ENCODE results near the gene CDH12.

Gene CDH12

DNA sequence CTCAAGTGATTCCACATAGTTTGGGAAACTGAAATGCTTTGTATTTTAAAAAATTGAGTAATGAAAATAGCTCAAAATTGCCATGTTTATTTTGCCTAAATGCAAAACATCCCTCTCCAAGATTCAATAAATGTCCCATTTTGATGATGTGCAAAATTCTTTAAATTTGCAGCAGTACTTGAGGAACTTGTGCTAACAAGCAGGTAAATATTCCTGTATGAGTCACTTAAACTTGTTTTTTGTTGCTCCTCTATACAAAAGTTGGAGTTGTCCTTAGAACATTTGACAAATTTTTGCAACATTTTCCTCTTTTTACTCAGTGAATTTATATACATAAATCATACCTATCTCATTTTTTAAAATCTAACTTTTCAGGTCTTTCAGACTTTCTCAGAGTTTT, 280.2 kb downstream of the CDH12 start:
- TF ChIP-seq, protein P1, sequence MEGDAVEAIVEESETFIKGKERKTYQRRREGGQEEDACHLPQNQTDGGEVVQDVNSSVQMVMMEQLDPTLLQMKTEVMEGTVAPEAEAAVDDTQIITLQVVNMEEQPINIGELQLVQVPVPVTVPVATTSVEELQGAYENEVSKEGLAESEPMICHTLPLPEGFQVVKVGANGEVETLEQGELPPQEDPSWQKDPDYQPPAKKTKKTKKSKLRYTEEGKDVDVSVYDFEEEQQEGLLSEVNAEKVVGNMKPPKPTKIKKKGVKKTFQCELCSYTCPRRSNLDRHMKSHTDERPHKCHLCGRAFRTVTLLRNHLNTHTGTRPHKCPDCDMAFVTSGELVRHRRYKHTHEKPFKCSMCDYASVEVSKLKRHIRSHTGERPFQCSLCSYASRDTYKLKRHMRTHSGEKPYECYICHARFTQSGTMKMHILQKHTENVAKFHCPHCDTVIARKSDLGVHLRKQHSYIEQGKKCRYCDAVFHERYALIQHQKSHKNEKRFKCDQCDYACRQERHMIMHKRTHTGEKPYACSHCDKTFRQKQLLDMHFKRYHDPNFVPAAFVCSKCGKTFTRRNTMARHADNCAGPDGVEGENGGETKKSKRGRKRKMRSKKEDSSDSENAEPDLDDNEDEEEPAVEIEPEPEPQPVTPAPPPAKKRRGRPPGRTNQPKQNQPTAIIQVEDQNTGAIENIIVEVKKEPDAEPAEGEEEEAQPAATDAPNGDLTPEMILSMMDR (IDR thresholded peaks at IDR 0.05; ENCODE audit: low read depth, low read length), result no peak
- no peaks in the 10 kb centered on the region for H3K27me3 ChIP-seq (ENCODE audit: insufficient read depth, low read depth, severe bottlenecking)
- no peak for DNase-seq
- no peak overlapping the region for H3K4me3 ChIP-seq (ENCODE audit: low read depth, low read length)
- no peaks in the 10 kb centered on the region for H3K36me3 ChIP-seq
- no peak overlapping the region for H3K27ac ChIP-seq
- H3K9me3 ChIP-seq (ENCODE audit: severe bottlenecking), result no peaks in the 10 kb centered on the region

DNA sequence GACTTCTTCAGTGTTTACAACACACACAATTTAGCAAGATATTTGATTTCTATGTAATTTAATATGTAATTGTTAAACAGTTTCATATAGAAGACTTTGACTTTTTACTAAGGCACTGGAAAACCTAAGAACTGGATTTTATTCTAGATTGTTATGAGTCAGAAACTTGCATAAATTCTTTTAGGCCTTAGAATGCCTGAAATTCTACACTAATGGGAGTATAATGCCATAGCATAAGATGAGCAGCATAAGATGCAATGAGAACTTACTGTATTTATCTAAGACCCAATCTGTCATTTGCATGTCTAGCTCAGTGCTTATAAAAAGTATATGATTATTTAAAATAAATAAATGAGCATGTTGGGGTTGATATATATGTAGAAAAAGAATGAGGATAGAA, 285.2 kb downstream of the CDH12 start:
- no peaks in the 10 kb centered on the region for H3K9me3 ChIP-seq (ENCODE audit: severe bottlenecking)
- TF ChIP-seq, protein P1 (IDR thresholded peaks at IDR 0.05; ENCODE audit: low read depth, low read length), result no peak
- no peak overlapping the region for H3K27ac ChIP-seq
- no peaks in the 10 kb centered on the region for H3K27me3 ChIP-seq (ENCODE audit: insufficient read depth, low read depth, severe bottlenecking)
- H3K4me3 ChIP-seq (ENCODE audit: low read depth, low read length), result no peak overlapping the region
- DNase-seq, result no peak
- H3K36me3 ChIP-seq, result no peaks in the 10 kb centered on the region

DNA sequence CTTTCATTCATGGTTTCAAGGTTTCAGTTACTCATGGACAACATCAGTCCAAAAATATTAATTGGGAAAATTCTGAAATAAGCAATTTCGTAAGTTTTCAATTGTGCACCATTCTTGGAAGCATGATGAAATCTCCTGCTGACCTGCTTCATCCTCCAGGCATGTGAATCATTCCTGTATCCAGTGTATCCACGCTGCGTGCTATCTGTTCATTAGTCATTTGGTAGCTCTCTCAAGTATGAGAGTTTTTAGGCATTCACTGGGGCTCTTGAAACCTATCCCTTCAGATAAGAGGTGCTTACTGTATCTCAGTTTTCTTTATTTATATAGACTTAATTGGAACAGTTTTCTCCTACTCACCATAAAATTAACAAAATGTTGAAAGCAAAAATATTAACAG, 293.0 kb downstream of the CDH12 start:
- H3K9me3 ChIP-seq (ENCODE audit: severe bottlenecking), result no peaks in the 10 kb centered on the region
- TF ChIP-seq, protein P1 (IDR thresholded peaks at IDR 0.05; ENCODE audit: low read depth, low read length), result no peak
- H3K4me3 ChIP-seq (ENCODE audit: low read depth, low read length), result no peak overlapping the region
- H3K27me3 ChIP-seq (ENCODE audit: insufficient read depth, low read depth, severe bottlenecking), result no peaks in the 10 kb centered on the region
- no peak overlapping the region for H3K27ac ChIP-seq
- DNase-seq, result no peak
- no peaks in the 10 kb centered on the region for H3K36me3 ChIP-seq

DNA sequence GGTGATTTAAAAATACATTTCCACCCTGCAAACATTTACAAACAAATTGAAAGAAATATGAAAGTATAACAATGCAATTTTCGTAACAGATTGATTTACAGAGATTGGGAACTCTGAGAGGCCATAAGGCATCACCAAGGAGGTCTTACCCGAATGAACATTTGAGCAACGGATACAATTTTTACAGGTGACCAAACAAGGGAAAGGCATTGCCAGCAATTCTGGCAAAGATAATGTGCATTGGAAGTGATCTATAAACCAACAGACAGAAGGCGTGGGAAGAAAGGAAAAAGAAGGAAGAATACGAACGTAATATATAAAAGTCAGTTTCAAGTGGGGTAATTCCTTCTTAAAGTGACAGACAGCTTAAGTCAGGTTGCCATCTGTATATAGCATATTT, 295.9 kb downstream of the CDH12 start:
- Histone ChIP-seq H3K36me3 (no peaks in the 10 kb centered on the region), H3K4me3 (ENCODE audit: low read depth, low read length) (no peak overlapping the region; the same call in 1 of the 2 replicates), H3K27ac (peak overlapping the region; percentile 19), H3K9me3 (ENCODE audit: severe bottlenecking) (no peaks in the 10 kb centered on the region), H3K27me3 (ENCODE audit: insufficient read depth, low read depth, severe bottlenecking) (no peaks in the 10 kb centered on the region)
- no peak for DNase-seq
- TF ChIP-seq, protein P1 (IDR thresholded peaks at IDR 0.05; ENCODE audit: low read depth, low read length), result no peak

DNA sequence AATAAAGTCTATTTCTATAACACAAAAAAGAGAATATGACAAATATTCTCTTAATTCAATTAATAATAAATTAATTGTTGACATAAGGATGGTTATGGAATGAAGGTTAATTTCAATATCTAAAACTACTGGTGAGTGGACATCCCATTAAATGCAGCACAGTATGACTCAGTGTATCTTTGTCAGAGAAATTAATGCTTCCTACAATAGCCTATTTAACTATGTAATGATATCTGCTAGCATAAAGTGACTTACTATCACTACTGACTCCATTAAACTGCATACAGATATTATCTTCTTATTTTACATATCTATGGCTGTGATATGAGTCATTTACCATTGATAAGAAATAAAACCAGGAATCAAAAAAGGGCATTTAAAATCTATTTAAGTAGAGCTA, 298.7 kb downstream of the CDH12 start:
- no peaks in the 10 kb centered on the region for H3K9me3 ChIP-seq (ENCODE audit: severe bottlenecking)
- H3K4me3 ChIP-seq (ENCODE audit: low read depth, low read length), result no peak overlapping the region
- TF ChIP-seq, protein P1 (IDR thresholded peaks at IDR 0.05; ENCODE audit: low read depth, low read length), result no peak
- no peak overlapping the region for H3K27ac ChIP-seq
- no peak for DNase-seq
- no peaks in the 10 kb centered on the region for H3K27me3 ChIP-seq (ENCODE audit: insufficient read depth, low read depth, severe bottlenecking)
- H3K36me3 ChIP-seq, result no peaks in the 10 kb centered on the region

DNA sequence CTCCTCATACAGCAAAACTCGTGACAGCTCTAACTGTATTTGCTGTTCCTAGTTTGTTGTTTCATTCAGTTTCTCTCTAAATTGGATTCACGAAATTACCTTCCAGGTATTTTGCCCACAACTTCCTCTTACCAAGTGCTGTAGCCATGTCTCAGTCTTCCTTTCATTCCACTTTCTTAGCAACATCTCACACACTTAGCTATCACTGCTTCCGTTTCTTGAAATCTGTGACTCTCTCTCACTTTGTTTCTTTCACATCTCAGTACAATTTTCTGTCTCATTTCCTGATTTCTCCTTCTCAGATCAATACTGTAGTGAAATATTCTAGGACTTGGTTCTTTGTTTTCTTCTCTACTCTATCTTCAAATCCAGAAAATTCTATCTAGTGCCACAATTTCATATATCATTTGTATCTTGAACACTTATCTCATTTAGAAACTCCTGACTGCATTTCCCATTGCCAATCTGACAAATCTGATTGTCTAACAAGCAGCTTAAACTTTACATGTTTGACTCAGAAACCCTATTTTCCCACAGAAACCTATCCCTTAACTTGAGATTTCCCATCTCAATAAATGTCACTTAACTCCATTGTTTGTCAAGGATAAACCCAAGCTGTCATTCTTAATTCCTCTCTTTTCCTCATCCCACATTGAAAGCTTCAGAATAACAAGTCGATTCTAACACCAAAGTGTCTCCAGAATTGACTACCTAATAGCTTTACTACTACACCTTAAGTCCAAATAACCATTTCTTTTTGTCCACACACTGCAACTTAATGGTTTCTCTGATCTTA, 303.1 kb downstream of the CDH12 start:
- H3K27me3 ChIP-seq (ENCODE audit: insufficient read depth, low read depth, severe bottlenecking), result no peaks in the 10 kb centered on the region
- H3K4me3 ChIP-seq (ENCODE audit: low read depth, low read length), result no peak overlapping the region
- H3K36me3 ChIP-seq, result no peaks in the 10 kb centered on the region
- no peaks in the 10 kb centered on the region for H3K9me3 ChIP-seq (ENCODE audit: severe bottlenecking)
- TF ChIP-seq, protein P1 (IDR thresholded peaks at IDR 0.05; ENCODE audit: low read depth, low read length), result no peak
- no peak overlapping the region for H3K27ac ChIP-seq
- no peak for DNase-seq
